SJSA1 (cell line): ENCODE measurements around the gene METTL2A. TPM values are rescaled to one million over a fixed set of nuclear protein-coding genes. Genes with fewer than 3 reads are reported as not detected.
"Not testable (repeated sequence)": the region's sequence is repeated elsewhere in the genome, so short reads cannot be mapped to it uniquely, and the experiment has no call there.

Experiments used
- DNase-seq, 2 experiments: peaks; one replicate each; pipeline ENCODE4 v3.0.0-alpha.2; 2015 to 2020; ENCODE audit warnings: low spot score in 2 of 2, low read depth in 1 of 2
- H3K27ac ChIP-seq: fragments of 250-450 bp; sonication (Bioruptor Pico); 2 replicates; pipeline ENCODE4 v1.5.1; 2020; ENCODE audit warnings: mild to moderate bottlenecking, moderate library complexity
- H3K27me3 ChIP-seq: fragments of 250-450 bp; sonication (Bioruptor Pico); replicated peaks from 2 replicates; pipeline ENCODE4 v1.5.1; 2020; ENCODE audit warnings: mild to moderate bottlenecking, moderate library complexity
- H3K36me3 ChIP-seq: fragments of 250-450 bp; sonication (Bioruptor Pico); 2 replicates; pipeline ENCODE4 v1.5.1; 2020; ENCODE audit warnings: mild to moderate bottlenecking
- H3K4me1 ChIP-seq: fragments of 250-450 bp; sonication (Bioruptor Pico); replicated peaks from 2 replicates; pipeline ENCODE4 v1.6.1; 2021; ENCODE audit warnings: mild to moderate bottlenecking
- H3K4me3 ChIP-seq: fragments of 250-450 bp; sonication (Bioruptor Pico); 2 replicates; pipeline ENCODE4 v1.5.1; 2020; ENCODE audit warnings: mild to moderate bottlenecking
- H3K9me3 ChIP-seq: fragments of 250-450 bp; sonication (Bioruptor Pico); replicated peaks from 2 replicates; pipeline ENCODE4 v1.5.1; 2020; ENCODE audit warnings: mild to moderate bottlenecking
- total RNA-seq: library from RNA; depleted of rRNA; stranded (reverse); fragments of >200 nt; shearing (Covaris generic); gene quantifications from 2 replicates; pipeline ENCODE4 v1.2.3, GENCODE V29; 2014; rRNA removed

Gene METTL2A
- 18.9 and 29.9 TPM in 2 replicates for total RNA-seq

- not testable (repeated sequence) for H3K36me3 ChIP-seq, H3K27me3 ChIP-seq, H3K4me1 ChIP-seq, H3K9me3 ChIP-seq
- Histone ChIP-seq H3K27ac (peak within 1 kb of the TSS; percentile 58; the same call in 1 of the 2 replicates), H3K4me3 (peak within 1 kb of the TSS; percentile 52)
- peak; percentile 84 to 93 for DNase-seq
Observed at GRCh38 chr17:62423647-62424461, at the start of gene METTL2A. METTL2A (plus strand) TSS chr17:62423897; CDS start chr17:62423903, 6 bp downstream.

GRCh38 chr17:62380253-62380652 is 43.4 kb upstream of the METTL2A start, which contains the start of gene EFCAB3:
EFCAB3 (plus strand) TSS chr17:62380553; CDS start chr17:62382980, 2,427 bp downstream.
- Histone ChIP-seq H3K4me1 (no peaks in the 10 kb centered on the region), H3K27ac (no peak within 1 kb of the TSS), H3K36me3 (no peaks in the 10 kb centered on the region), H3K9me3 (no peaks in the 10 kb centered on the region), H3K4me3 (no peak within 1 kb of the TSS), H3K27me3 (peaks cover 44% of the 10 kb centered on the region)
- DNase-seq, result no peak

- no peaks in the 10 kb centered on the region for H3K36me3 ChIP-seq
- no peak overlapping the region for H3K27ac ChIP-seq
- DNase-seq, result no peak
- H3K4me3 ChIP-seq, result no peak overlapping the region
- no peaks in the 10 kb centered on the region for H3K4me1 ChIP-seq
- H3K27me3 ChIP-seq, result peaks cover 40% of the 10 kb centered on the region
- H3K9me3 ChIP-seq, result no peaks in the 10 kb centered on the region
Observed at GRCh38 chr17:62381561-62381960, 42.1 kb upstream of the METTL2A start.

GRCh38 chr17:62388856-62389255 is 34.8 kb upstream of the METTL2A start:
- no peaks in the 10 kb centered on the region for H3K36me3 ChIP-seq
- no peaks in the 10 kb centered on the region for H3K4me1 ChIP-seq
- H3K4me3 ChIP-seq, result no peak overlapping the region
- no peak for DNase-seq
- H3K9me3 ChIP-seq, result no peaks in the 10 kb centered on the region
- peaks cover 31% of the 10 kb centered on the region for H3K27me3 ChIP-seq
- H3K27ac ChIP-seq, result no peak overlapping the region

GRCh38 chr17:62392908-62393307 is 30.8 kb upstream of the METTL2A start:
- no peaks in the 10 kb centered on the region for H3K36me3 ChIP-seq
- H3K27ac ChIP-seq, result no peak overlapping the region
- no peaks in the 10 kb centered on the region for H3K9me3 ChIP-seq
- no peaks in the 10 kb centered on the region for H3K4me1 ChIP-seq
- H3K4me3 ChIP-seq, result no peak overlapping the region
- H3K27me3 ChIP-seq, result peaks cover 22% of the 10 kb centered on the region; the same call in 1 of the 2 replicates
- DNase-seq, result no peak

- Histone ChIP-seq H3K27ac (no peak overlapping the region), H3K4me1 (no peaks in the 10 kb centered on the region), H3K36me3 (no peaks in the 10 kb centered on the region), H3K9me3 (no peaks in the 10 kb centered on the region), H3K4me3 (no peak overlapping the region), H3K27me3 (peaks cover 16% of the 10 kb centered on the region; the same call in 1 of the 2 replicates)
- DNase-seq, result no peak
Observed at GRCh38 chr17:62398891-62399290, 24.8 kb upstream of the METTL2A start.

GRCh38 chr17:62405451-62405850 is 18.2 kb upstream of the METTL2A start:
- no peaks in the 10 kb centered on the region for H3K9me3 ChIP-seq
- H3K27ac ChIP-seq, result no peak overlapping the region
- H3K27me3 ChIP-seq, result peaks cover 18% of the 10 kb centered on the region; the same call in 1 of the 2 replicates
- no peak overlapping the region for H3K4me3 ChIP-seq
- H3K36me3 ChIP-seq, result no peaks in the 10 kb centered on the region
- no peaks in the 10 kb centered on the region for H3K4me1 ChIP-seq
- no peak for DNase-seq

- not testable (repeated sequence) for H3K27ac ChIP-seq, H3K27me3 ChIP-seq, DNase-seq, H3K36me3 ChIP-seq, H3K9me3 ChIP-seq, H3K4me1 ChIP-seq, H3K4me3 ChIP-seq
Observed at GRCh38 chr17:62413090-62413489, 10.6 kb upstream of the METTL2A start.

- not testable (repeated sequence) for H3K9me3 ChIP-seq, DNase-seq, H3K36me3 ChIP-seq, H3K4me3 ChIP-seq, H3K4me1 ChIP-seq, H3K27me3 ChIP-seq, H3K27ac ChIP-seq
Observed at GRCh38 chr17:62426214-62426613, 2.5 kb downstream of the METTL2A start.

GRCh38 chr17:62435251-62435650 is 11.6 kb downstream of the METTL2A start:
- not testable (repeated sequence) for H3K27me3 ChIP-seq, DNase-seq

GRCh38 chr17:62441181-62441580 is 17.5 kb downstream of the METTL2A start:
- not testable (repeated sequence) for H3K4me1 ChIP-seq, H3K27ac ChIP-seq, DNase-seq, H3K27me3 ChIP-seq, H3K9me3 ChIP-seq, H3K4me3 ChIP-seq
- peaks cover 24% of the 10 kb centered on the region for H3K36me3 ChIP-seq

More at GRCh38 chr17:62435251-62435650, 11.6 kb downstream of the METTL2A start:
- peaks cover 11% of the 10 kb centered on the region; the same call in 1 of the 2 replicates for H3K36me3 ChIP-seq
- H3K9me3 ChIP-seq, H3K4me3 ChIP-seq, H3K27ac ChIP-seq, H3K4me1 ChIP-seq: not testable (repeated sequence)

- no peak for DNase-seq
- H3K36me3 ChIP-seq, result peaks cover 36% of the 10 kb centered on the region
- H3K4me1 ChIP-seq, result no peaks in the 10 kb centered on the region
- H3K9me3 ChIP-seq, result no peaks in the 10 kb centered on the region
- H3K27ac ChIP-seq, result no peak overlapping the region
- no peak overlapping the region for H3K4me3 ChIP-seq
- no peaks in the 10 kb centered on the region for H3K27me3 ChIP-seq
Observed at GRCh38 chr17:62444063-62444462, 20.4 kb downstream of the METTL2A start.

- not testable (repeated sequence) for H3K9me3 ChIP-seq
- peaks cover 36% of the 10 kb centered on the region for H3K36me3 ChIP-seq
Observed at GRCh38 chr17:62445791-62446190, 22.1 kb downstream of the METTL2A start.

GRCh38 chr17:62452195-62452594 is 28.5 kb downstream of the METTL2A start:
- not testable (repeated sequence) for H3K4me1 ChIP-seq, DNase-seq, H3K9me3 ChIP-seq, H3K36me3 ChIP-seq, H3K27me3 ChIP-seq, H3K4me3 ChIP-seq, H3K27ac ChIP-seq

More at GRCh38 chr17:62445791-62446190, 22.1 kb downstream of the METTL2A start:
- DNase-seq, H3K27me3 ChIP-seq, H3K27ac ChIP-seq, H3K4me1 ChIP-seq, H3K4me3 ChIP-seq: not testable (repeated sequence)
